ENCODE measurements around the gene CATSPER4.
A peak's percentile ranks its signal among the peaks of the same experiment; 100 is the strongest.

The CATSPER4 gene

GRCh38 chr1:26169669-26170471, 20.5 kb upstream of the CATSPER4 start, which contains the start of gene ZNF593 (continued):
- peak; percentile 43 for TF ChIP-seq ZNF518A (tag by site-specific recombination; conservative IDR thresholded peaks at IDR 0.05; ENCODE audit: low read depth)
- no peak for TF ChIP-seq MZF1 (tag by site-specific recombination; IDR thresholded peaks at IDR 0.05; ENCODE audit: borderline replicate concordance)
- TF ChIP-seq ZXDB (tag by site-specific recombination; IDR thresholded peaks at IDR 0.05) = peak; percentile 92
- TF ChIP-seq ZNF114 (tag by site-specific recombination; IDR thresholded peaks at IDR 0.05) = no peak
- TF ChIP-seq YY1 (tag by site-specific recombination; IDR thresholded peaks at IDR 0.05) = peak; percentile 53; the same call in 1 of the 2 replicates
- TF ChIP-seq ZNF292 (tag by site-specific recombination; IDR thresholded peaks at IDR 0.05; ENCODE audit: borderline replicate concordance, low read depth) = no peak
- no peak for TF ChIP-seq ZNF596 (tag by site-specific recombination; IDR thresholded peaks at IDR 0.05)
- no peak for TF ChIP-seq ZNF777 (tag by site-specific recombination; IDR thresholded peaks at IDR 0.05; ENCODE audit: borderline replicate concordance)
- TF ChIP-seq, protein P1, sequence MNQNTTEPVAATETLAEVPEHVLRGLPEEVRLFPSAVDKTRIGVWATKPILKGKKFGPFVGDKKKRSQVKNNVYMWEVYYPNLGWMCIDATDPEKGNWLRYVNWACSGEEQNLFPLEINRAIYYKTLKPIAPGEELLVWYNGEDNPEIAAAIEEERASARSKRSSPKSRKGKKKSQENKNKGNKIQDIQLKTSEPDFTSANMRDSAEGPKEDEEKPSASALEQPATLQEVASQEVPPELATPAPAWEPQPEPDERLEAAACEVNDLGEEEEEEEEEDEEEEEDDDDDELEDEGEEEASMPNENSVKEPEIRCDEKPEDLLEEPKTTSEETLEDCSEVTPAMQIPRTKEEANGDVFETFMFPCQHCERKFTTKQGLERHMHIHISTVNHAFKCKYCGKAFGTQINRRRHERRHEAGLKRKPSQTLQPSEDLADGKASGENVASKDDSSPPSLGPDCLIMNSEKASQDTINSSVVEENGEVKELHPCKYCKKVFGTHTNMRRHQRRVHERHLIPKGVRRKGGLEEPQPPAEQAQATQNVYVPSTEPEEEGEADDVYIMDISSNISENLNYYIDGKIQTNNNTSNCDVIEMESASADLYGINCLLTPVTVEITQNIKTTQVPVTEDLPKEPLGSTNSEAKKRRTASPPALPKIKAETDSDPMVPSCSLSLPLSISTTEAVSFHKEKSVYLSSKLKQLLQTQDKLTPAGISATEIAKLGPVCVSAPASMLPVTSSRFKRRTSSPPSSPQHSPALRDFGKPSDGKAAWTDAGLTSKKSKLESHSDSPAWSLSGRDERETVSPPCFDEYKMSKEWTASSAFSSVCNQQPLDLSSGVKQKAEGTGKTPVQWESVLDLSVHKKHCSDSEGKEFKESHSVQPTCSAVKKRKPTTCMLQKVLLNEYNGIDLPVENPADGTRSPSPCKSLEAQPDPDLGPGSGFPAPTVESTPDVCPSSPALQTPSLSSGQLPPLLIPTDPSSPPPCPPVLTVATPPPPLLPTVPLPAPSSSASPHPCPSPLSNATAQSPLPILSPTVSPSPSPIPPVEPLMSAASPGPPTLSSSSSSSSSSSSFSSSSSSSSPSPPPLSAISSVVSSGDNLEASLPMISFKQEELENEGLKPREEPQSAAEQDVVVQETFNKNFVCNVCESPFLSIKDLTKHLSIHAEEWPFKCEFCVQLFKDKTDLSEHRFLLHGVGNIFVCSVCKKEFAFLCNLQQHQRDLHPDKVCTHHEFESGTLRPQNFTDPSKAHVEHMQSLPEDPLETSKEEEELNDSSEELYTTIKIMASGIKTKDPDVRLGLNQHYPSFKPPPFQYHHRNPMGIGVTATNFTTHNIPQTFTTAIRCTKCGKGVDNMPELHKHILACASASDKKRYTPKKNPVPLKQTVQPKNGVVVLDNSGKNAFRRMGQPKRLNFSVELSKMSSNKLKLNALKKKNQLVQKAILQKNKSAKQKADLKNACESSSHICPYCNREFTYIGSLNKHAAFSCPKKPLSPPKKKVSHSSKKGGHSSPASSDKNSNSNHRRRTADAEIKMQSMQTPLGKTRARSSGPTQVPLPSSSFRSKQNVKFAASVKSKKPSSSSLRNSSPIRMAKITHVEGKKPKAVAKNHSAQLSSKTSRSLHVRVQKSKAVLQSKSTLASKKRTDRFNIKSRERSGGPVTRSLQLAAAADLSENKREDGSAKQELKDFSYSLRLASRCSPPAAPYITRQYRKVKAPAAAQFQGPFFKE (tag by site-specific recombination; IDR thresholded peaks at IDR 0.05; ENCODE audit: borderline replicate concordance) = peak; percentile 73; the same call in 1 of the 2 replicates
- peak; percentile 80 for TF ChIP-seq ZFP69B (tag by site-specific recombination; IDR thresholded peaks at IDR 0.05)
- no peak for TF ChIP-seq ZNF571 (tag by site-specific recombination; IDR thresholded peaks at IDR 0.05)
- no peak for TF ChIP-seq GFI1B (tag by site-specific recombination; IDR thresholded peaks at IDR 0.05)
- no peak for TF ChIP-seq ZNF488 (tag by site-specific recombination; IDR thresholded peaks at IDR 0.05)
- peak; percentile 82 for TF ChIP-seq KLF10 (tag by site-specific recombination; IDR thresholded peaks at IDR 0.05)
- TF ChIP-seq ZNF843 (tag by site-specific recombination; IDR thresholded peaks at IDR 0.05) = peak; percentile 66
- no peak for TF ChIP-seq ZNF558 (tag by site-specific recombination; IDR thresholded peaks at IDR 0.05)
- TF ChIP-seq ZNF423 (tag by site-specific recombination; IDR thresholded peaks at IDR 0.05) = peak; percentile 100
- peak; percentile 82 for TF ChIP-seq ZEB2 (tag by site-specific recombination; IDR thresholded peaks at IDR 0.05)
- TF ChIP-seq, protein P2, sequence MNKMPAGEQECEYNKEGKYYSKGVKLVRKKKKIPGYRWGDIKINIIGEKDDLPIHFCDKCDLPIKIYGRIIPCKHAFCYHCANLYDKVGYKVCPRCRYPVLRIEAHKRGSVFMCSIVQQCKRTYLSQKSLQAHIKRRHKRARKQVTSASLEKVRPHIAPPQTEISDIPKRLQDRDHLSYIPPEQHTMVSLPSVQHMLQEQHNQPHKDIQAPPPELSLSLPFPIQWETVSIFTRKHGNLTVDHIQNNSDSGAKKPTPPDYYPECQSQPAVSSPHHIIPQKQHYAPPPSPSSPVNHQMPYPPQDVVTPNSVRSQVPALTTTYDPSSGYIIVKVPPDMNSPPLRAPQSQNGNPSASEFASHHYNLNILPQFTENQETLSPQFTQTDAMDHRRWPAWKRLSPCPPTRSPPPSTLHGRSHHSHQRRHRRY (tag by site-specific recombination; IDR thresholded peaks at IDR 0.05) = no peak
- TF ChIP-seq ZNF549 (tag by site-specific recombination; IDR thresholded peaks at IDR 0.05) = no peak
- no peak for TF ChIP-seq ZNF529 (tag by site-specific recombination; IDR thresholded peaks at IDR 0.05; ENCODE audit: insufficient replicate concordance)
- TF ChIP-seq ZNF76 (tag by site-specific recombination; IDR thresholded peaks at IDR 0.05; ENCODE audit: borderline replicate concordance, low read depth) = peak; percentile 75
- peak; percentile 98 for TF ChIP-seq ZNF501 (tag by site-specific recombination; IDR thresholded peaks at IDR 0.05)
- TF ChIP-seq ZNF138 (tag by site-specific recombination; IDR thresholded peaks at IDR 0.05; ENCODE audit: borderline replicate concordance) = no peak
- TF ChIP-seq ZNF416 (tag by site-specific recombination; IDR thresholded peaks at IDR 0.05) = 0 out of 2 replicates have a peak, but pooled peaks have one; percentile 10
- TF ChIP-seq GLIS1 (tag by site-specific recombination; IDR thresholded peaks at IDR 0.05) = peak; percentile 97
- TF ChIP-seq ZNF701 (tag by site-specific recombination; IDR thresholded peaks at IDR 0.05) = no peak
- TF ChIP-seq ZSCAN23 (tag by site-specific recombination; IDR thresholded peaks at IDR 0.05) = peak; percentile 95

Data from HEK293 (cell line).